Activated T-helper 1 cell treated with Interleukin-2 at 50 U/mL for 16 hours (primary cell): ENCODE results near the gene ADAM8.
"Not testable (repeated sequence)": the region's sequence is repeated elsewhere in the genome, so short reads cannot be mapped to it uniquely, and the experiment has no call there.

Experiments
- DNase-seq: peaks from one replicate; pipeline ENCODE4 v3.0.0-alpha.2; 2020; ENCODE audit warnings: low read depth

The ADAM8 gene

GRCh38 chr10:133267829-133268228 lies 8.8 kb downstream of the ADAM8 start:
- no peak for DNase-seq

- DNase-seq: no peak
Observed at GRCh38 chr10:133267293-133267692, 9.4 kb downstream of the ADAM8 start.

GRCh38 chr10:133266056-133266795 lies 10.4 kb downstream of the ADAM8 start:
- DNase-seq: no peak

GRCh38 chr10:133265052-133265451 lies 11.6 kb downstream of the ADAM8 start:
- not testable (repeated sequence) for DNase-seq

- DNase-seq: no peak
Observed at GRCh38 chr10:133264461-133264860, 12.2 kb downstream of the ADAM8 start.

- DNase-seq: no peak
Observed at GRCh38 chr10:133263674-133264073, 13.0 kb downstream of the ADAM8 start.

GRCh38 chr10:133262696-133263095 lies 14.0 kb downstream of the ADAM8 start:
- no peak for DNase-seq

GRCh38 chr10:133261726-133262325 lies 14.8 kb downstream of the ADAM8 start:
- DNase-seq: peak; percentile 81

GRCh38 chr10:133260895-133261725 lies 15.6 kb downstream of the ADAM8 start:
- DNase-seq: peak; percentile 33

- DNase-seq: no peak
Observed at GRCh38 chr10:133259602-133259989, 17.1 kb downstream of the ADAM8 start.

GRCh38 chr10:133258818-133259601 lies 17.7 kb downstream of the ADAM8 start:
- DNase-seq: peak; percentile 72

GRCh38 chr10:133258066-133258817 lies 18.4 kb downstream of the ADAM8 start:
- DNase-seq: no peak

- DNase-seq: no peak
Observed at GRCh38 chr10:133257489-133258065, 19.1 kb downstream of the ADAM8 start.

GRCh38 chr10:133255323-133255722 lies 21.3 kb downstream of the ADAM8 start:
- no peak for DNase-seq

GRCh38 chr10:133254421-133255120 lies 22.1 kb downstream of the ADAM8 start:
- DNase-seq: no peak

- DNase-seq: no peak
Observed at GRCh38 chr10:133253361-133253955, 23.2 kb downstream of the ADAM8 start.

GRCh38 chr10:133252223-133252552 lies 24.5 kb downstream of the ADAM8 start:
- no peak for DNase-seq

- DNase-seq: no peak
Observed at GRCh38 chr10:133251388-133252222, 25.1 kb downstream of the ADAM8 start.
